Right lobe of liver (tissue), 6 donors: ENCODE measurements around the gene UTF1. TPM values are rescaled to one million over a fixed set of nuclear protein-coding genes. Genes with fewer than 3 reads are reported as not detected.

ENCODE experiments used
- ATAC-seq, 4 donors: fragments of 200-7000 bp; cut with Tn5 transposase; one replicate each; pipeline ENCODE4 v1.9.1; 2020; ENCODE audit warnings: mild to moderate bottlenecking in 4 of 4, moderate library complexity in 4 of 4
- DNase-seq, 3 donors: peaks; one replicate each; pipeline ENCODE4 v3.0.0-alpha.2; 2020
- H3K27ac ChIP-seq, 3 donors: fragments of 200-600 bp; one replicate each; pipeline ENCODE4 v1.8.0; 2022
- H3K27me3 ChIP-seq, 2 donors: fragments of 200-600 bp; one replicate each; pipeline ENCODE4 v1.8.0; 2022
- H3K36me3 ChIP-seq, 4 donors: fragments of 200-600 bp; sonication (generic) in 1 of 4; one replicate each; pipeline versions ENCODE4 v1.5.1 to v1.8.0; 2017 to 2022; ENCODE audit warnings: control low read depth in 1 of 4
- H3K4me1 ChIP-seq, 4 donors: fragments of 200-600 bp; sonication (generic) in 1 of 4; one replicate each; pipeline versions ENCODE4 v1.5.1 to v1.8.0; 2017 to 2022; ENCODE audit warnings: control low read depth in 1 of 4
- H3K4me3 ChIP-seq, 3 donors: fragments of 200-600 bp; one replicate each; pipeline ENCODE4 v1.8.0; 2022
- H3K9me3 ChIP-seq, 4 donors: fragments of 200-600 bp; sonication (generic) in 1 of 4; one replicate each; pipeline versions ENCODE4 v1.5.1 to v1.8.0; 2017 to 2022; ENCODE audit warnings: control low read depth in 1 of 4
- CTCF ChIP-seq, 4 donors: fragments of 200-600 bp in 3 of 4; fragments of 450-650 bp in 1 of 4; IDR thresholded peaks; one replicate each; pipeline versions ENCODE4 v1.5.1 to v1.8.0; 2016 to 2022; ENCODE audit warnings: antibody characterized with exemption in 4 of 4, mild to moderate bottlenecking in 2 of 4
- POLR2A ChIP-seq: fragments of 450-650 bp; IDR thresholded peaks from one replicate; pipeline ENCODE4 v1.6.1; 2017; ENCODE audit warnings: antibody characterized with exemption, mild to moderate bottlenecking
- WGBS: methylation state at CpG from one replicate; pipeline ENCODE4 v1.1.6; 2018; ENCODE audit warnings: low coverage, low lambda C conversion rate; ENCODE audit not compliant: insufficient coverage; ENCODE audit errors: missing lambda C conversion rate; 5-methylcytosine and 5-hydroxymethylcytosine counted together
- intact Hi-C, 2 donors: fragments of 100-400 bp; cut with DNase I; formaldehyde crosslinking; loops; one replicate each; pipeline versions ENCODE4 v1.11.2 to v1.14.1; 2022
- total RNA-seq, 6 experiments: library from RNA; depleted of rRNA in 2 of 6; stranded (reverse); fragments of >200 nt in 2 of 6; fragmentation: NEBNext Ultra II Directional in 3 of 6; extraction: Animal tissue kit (Norgen Biotek cat#: 25700) in 3 of 6; gene quantifications; one replicate each; pipeline versions ENCODE4 v1.1.0 to v1.2.4, GENCODE V29; 2016 to 2023
- donor health status: DM: no; HTN: yes; CAD: no.
- donor health status: DM: no; HTN: no; CAD: no.
- donor health status: DM: no; HTN: no; CAD: no.
- donor health status: DM: no; HTN: yes; CAD: no.
- donor health status: DM: no; HTN: yes; CAD: no.

The UTF1 gene
- total RNA-seq, 6 experiments from 2014 or later: not detected

GRCh38 chr10:133277993-133278576 lies 48.1 kb downstream of the UTF1 start:
- H3K27ac ChIP-seq: peak overlapping the region in 1 of 3 donors; percentile 82
- peaks cover 0 to 28% (median 11%) of the 10 kb centered on the region in 4 donors for H3K36me3 ChIP-seq
- no CpG with 5 or more reads among the region's 12 CpGs for WGBS
- no peaks in the 10 kb centered on the region for H3K27me3 ChIP-seq
- peak overlapping the region in 1 of 3 donors; percentile 29 for H3K4me3 ChIP-seq
- ATAC-seq (peak; percentile 56 to 77 (median 66)), DNase-seq (peak; percentile 49 to 83 (median 79))
- no peak for TF ChIP-seq CTCF (IDR thresholded peaks at IDR 0.05)
- TF ChIP-seq POLR2A: no peak
- no peaks in the 10 kb centered on the region for H3K9me3 ChIP-seq
- H3K4me1 ChIP-seq: peaks cover 0 to 23% (median 8%) of the 10 kb centered on the region in 4 donors
- intact Hi-C loops: no loop called here

- ATAC-seq (peak; percentile 75 to 85 (median 80)), DNase-seq (peak; percentile 81 to 85 (median 82))
- Histone ChIP-seq H3K27ac (peak overlapping the region; percentile 34 to 82 (median 39)), H3K27me3 (no peaks in the 10 kb centered on the region), H3K4me3 (peak overlapping the region in 1 of 3 donors; percentile 29), H3K36me3 (peaks cover 0 to 32% (median 15%) of the 10 kb centered on the region in 4 donors), H3K4me1 (peaks cover 0 to 23% (median 8%) of the 10 kb centered on the region in 4 donors), H3K9me3 (no peaks in the 10 kb centered on the region)
- no peak for TF ChIP-seq CTCF (IDR thresholded peaks at IDR 0.05)
- no peak for TF ChIP-seq POLR2A
- WGBS: 71% methylated on average over 11 of the region's 19 CpGs
- intact Hi-C loops: no loop called here
Observed at GRCh38 chr10:133278577-133279265, 48.7 kb downstream of the UTF1 start.

GRCh38 chr10:133279326-133280226 lies 49.6 kb downstream of the UTF1 start:
- no peak for ATAC-seq
- WGBS: 62% methylated on average over 9 of the region's 24 CpGs

More at GRCh38 chr10:133279326-133280226, 49.6 kb downstream of the UTF1 start:
- no peak for DNase-seq
- Histone ChIP-seq H3K27me3 (no peaks in the 10 kb centered on the region), H3K4me1 (peaks cover 0 to 23% (median 8%) of the 10 kb centered on the region in 4 donors), H3K9me3 (no peaks in the 10 kb centered on the region), H3K36me3 (peaks cover 0 to 40% (median 21%) of the 10 kb centered on the region in 4 donors), H3K4me3 (no peak overlapping the region), H3K27ac (peak overlapping the region in 2 of 3 donors; percentile 39 to 82)
- intact Hi-C loops: no loop called here
- TF ChIP-seq CTCF (IDR thresholded peaks at IDR 0.05): no peak
- TF ChIP-seq POLR2A: no peak
